CD4-positive, alpha-beta T cell treated with Interleukin-21 for 1 hour (primary cell): ENCODE measurements around the gene GRHL1.
"Not testable (repeated sequence)": the region's sequence is repeated elsewhere in the genome, so short reads cannot be mapped to it uniquely, and the experiment has no call there.

Experiments
- DNase-seq: peaks from one replicate; pipeline ENCODE4 v3.0.0-alpha.2; 2020

Gene GRHL1

DNA sequence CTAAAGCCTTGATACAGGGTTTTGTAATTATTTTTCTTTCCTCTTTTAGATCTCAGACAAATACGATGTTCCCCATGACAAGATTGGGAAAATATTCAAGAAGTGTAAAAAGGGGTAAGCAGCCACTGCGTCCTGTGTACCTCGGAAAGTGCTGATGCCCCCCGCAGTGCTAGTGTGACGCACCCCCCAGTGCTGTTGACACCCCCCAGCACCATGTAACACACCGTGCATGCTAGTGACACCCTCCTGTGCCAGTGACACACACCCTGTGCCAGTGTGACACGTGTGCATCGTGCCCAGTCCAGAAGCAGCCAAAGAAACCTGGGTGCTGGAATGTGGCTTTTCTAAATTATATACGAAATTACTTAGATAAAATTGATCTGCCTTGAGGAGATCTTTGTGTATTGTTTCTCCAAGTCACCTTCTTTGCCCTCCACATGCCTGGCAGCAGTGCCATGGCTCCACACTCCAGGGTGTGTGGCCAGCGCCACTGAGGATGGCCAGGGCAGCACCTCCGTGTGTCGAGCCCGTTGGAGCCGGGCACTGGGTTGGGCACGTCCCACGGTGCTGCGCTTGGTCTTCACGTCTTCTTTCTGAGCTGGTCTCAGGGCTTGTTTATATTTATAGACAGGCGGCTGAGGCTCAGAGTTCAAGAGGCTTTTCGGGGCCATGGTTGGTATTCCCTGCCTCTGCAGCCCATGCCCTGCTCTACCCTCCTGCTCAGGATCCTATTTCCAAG lies 47.6 kb downstream of the GRHL1 start:
- no peak for DNase-seq

DNA sequence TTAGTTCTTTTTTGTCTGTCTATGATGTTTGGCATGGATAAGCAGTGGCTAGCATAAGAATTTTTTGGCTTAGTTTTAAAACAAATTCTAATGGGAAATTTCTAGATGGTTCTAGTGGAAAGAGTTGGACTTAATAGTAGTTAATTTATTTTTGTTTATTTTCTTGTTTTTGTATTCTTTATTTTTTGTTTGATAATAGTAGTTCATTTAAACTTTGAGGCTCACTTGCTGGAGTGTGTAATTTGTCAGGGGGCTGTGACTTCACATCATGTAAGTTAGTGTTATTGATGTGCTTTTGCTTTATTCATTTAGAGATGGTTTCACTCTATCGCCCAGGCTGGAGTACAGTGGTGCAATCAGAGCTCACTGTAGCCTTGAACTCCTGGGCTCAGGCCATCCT lies 48.2 kb downstream of the GRHL1 start:
- DNase-seq, result no peak

DNA sequence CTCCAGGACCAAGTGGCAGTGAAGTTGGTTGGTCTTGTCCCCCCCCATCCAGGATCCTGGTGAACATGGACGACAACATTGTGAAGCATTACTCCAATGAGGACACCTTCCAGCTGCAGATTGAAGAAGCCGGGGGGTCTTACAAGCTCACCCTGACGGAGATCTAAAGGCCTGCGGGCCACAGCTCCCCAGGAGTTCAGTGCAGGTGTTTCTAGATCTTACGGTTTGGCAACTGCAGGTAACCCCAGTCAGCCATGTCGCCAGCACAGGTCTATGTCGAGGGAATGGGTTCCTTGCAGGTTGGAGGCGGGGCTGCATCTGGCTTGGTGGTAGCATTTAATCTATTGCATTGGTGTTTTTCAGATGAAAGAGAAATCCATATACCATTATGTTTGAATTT lies 49.0 kb downstream of the GRHL1 start:
- no peak for DNase-seq

DNA sequence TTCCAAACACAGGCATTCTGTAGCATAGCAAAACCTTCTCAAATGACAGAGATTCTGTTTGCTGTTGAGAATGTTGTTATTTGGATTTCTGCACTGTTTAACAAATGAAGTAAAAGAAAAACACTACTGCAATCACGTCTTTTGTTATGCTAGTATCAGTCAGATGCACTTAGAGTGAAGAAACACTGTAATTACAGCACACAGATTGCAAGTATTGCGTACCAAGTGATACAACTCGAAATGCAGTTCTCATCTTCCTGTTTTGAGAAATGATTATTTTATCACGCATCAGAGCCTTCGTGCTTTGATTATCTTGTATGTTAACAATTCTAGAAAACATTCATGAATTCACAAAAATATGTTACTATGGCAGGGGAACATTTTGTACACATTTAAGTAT lies 50.1 kb downstream of the GRHL1 start:
- DNase-seq, result no peak

DNA sequence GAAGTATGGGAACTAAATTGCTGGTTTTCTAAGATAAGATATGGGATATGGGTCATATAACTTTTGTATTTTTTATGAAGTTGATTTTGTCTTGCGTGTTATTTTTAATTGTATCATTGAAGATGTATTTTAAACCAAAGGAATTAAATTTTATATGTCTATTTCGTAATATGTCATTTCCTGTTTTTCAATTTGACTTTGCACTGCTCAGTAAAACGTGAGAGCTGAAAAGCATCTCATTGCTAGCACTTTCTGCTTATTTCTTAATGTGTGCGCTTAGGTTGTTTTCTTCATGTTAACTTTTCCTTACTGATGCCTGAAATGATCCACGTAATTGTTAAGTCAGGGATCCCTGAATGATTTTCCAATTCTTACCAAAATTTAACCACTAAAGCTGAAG lies 50.6 kb downstream of the GRHL1 start:
- no peak for DNase-seq

DNA sequence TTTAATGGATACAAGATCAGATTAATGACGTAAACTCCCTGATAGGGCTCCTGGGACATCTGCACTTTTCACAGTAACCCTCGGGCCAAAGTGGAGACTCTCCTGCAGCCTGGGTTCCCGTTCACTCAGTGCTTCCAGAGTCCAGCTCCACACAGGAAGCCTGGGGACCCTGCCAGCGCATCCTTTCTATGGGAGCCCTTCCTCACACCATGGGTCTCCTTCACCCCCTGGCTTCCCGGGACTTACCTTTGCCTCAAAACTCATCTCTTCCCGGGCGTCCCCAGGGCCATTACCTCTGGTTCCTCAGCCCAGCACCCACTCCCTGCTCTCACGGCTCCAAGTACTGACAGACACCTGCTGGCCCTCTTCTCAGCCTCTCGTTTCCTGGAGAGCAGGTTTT lies 51.2 kb downstream of the GRHL1 start:
- DNase-seq, result no peak

DNA sequence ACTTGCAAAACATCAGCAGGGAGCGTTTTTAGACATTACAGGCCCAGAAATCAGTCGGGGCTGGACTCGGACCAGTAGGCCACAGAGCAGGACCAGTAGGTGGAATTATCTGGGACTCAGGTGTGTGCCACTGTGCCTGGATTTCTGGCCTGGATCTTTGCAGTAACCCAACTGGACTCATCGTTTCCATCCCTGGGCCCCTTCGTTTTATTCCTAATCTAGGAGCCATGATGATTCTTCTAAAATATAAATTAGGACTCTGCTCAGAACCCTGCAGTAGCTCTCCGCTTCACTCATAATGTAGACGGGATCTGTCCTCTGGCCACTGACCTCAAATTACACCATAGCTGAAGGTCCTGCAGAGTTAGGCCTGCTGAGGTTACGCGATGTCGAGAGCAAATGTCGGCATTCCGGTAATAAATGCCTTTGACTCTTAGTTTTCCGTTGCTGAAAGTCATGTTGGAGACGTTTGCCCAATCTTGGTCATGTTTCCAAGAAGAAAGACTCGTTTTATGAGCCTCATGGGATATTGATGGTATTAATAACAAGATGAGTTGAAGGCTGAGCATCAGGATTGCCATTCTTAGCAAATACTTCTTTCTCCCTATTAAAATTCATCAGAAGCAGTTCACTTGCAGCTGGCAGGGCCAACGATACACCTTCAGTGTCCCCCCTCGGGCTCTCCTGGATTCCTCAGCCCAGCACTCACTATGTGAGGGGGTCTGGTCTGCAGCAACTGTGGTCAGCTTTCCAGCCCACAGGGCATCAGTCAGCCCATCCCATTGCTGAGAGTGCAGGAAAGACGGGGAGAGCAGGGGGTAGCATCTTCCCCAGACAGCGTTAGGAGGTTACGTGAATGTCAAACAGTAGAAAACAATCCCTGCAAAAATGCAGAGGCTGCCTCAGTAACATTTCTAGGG lies 52.0 kb downstream of the GRHL1 start:
- DNase-seq, result no peak

DNA sequence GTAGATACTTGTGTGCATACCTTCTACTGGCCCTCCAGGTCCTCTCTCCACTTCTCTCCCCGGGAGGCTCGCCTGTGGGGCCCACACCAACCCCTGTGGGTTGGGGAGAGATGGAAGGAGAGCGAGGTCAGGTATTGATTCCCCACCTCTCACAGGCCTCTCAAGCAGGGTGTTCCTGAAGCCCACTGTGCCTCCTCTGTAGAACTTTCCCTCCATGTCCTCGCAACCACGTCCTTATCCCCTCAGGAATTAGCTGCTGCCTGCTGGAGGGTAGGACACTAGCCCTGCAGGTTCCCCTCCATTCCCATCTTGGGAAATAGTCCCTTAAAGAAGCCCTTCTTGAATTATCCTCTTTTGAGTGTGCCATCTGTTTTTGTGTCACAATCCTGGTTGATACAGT lies 52.9 kb downstream of the GRHL1 start:
- DNase-seq, result no peak

DNA sequence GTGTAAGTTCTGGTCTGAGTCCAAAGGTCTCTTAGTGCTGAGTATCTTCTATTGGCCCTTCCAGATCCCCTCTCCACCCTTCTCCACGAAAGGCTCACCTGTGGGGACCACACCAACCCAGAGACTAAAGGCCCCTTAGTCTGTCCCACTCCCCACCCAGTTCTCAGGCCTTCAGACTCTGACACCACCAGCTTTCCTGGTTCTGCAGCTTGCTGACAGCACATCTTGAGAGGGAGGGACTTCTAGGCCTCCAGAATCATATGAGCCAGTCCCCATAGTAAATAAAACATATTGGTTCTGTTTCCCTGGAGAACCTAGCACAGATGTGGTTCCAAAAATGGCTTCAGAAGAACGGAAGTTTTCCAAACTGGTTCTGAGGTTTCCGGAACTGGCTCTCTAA lies 53.3 kb downstream of the GRHL1 start:
- DNase-seq, result no peak

DNA sequence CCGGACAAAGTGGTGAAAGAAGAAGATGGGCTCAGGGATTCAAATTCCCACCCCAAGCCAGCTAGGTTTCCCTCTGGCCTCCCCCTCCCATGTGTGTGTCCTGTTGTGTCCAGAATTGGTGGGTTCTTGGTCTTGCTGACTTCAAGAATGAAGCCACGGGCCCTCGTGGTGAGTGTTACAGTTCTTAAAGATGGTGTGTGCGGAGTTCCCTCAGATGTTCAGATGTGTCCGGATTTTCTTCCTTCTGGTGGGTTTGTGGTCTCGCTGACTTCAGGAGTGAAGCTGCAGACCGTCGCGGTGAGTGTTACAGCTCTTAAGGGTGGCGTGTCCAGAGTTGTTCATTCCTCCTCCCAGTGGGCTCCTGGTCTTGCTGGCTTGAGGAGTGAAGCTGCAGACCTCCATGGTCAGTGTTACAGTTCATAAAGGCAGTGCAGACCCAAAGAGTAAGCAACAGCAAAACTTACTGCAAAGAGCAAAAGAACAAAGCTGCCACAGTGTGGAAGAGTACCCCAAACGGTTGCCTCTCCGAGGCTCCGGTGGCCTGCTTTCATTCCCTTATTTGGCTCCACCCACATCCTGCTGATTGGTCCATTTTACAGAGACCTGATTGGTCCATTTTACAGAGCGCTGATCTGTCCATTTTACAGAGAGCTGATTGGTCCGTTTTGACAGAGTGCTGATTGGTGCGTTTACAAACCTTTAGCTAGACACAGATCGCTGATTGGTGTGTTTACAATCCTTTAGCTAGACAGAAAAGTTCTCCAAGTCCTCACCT lies 54.2 kb downstream of the GRHL1 start:
- DNase-seq, result no peak

DNA sequence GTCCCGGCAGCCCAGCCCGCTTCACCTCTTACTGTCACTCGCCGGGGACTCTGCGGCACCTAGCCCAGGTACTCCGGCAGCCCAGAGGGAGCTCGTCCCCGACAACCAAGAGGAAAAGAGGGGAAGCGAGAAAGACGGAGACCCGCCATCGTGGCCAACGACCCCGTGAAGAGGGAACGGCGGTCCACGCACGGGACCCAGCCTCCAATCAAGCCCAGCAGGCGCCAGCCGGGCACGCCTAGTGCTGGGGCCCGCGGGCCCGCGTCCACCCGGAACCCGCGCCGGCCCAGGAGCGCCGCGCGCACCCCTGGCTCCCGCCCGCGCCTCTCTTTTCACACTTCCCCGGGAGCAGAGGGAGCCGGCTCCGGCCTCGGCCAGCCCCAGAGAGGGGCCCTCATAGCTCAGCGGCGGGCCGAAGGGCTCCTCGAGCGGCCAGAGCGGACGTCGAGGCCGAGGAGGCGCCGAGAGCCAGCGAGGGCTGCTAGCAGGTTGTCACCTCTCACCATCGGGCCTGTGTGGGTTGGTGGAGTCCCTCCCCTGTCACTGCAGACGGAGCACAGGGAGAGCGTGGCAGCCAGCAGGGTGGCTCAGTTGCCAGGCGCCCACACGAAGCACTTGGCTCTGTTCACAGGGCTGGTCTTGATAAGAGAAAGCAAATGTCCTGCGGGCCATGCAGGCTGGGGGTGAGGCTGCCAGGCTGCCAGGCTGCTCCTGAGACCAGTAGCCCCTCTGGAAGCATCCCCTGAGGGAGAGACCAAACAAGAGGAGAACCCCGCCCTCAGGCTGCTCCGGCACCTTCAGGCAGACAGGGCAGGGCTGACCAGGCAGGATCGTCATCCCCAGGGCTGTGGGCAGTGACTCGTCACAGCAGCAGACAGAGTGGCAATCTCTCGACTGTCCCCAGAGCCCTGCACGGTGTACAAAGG lies 55.0 kb downstream of the GRHL1 start:
- no peak for DNase-seq

DNA sequence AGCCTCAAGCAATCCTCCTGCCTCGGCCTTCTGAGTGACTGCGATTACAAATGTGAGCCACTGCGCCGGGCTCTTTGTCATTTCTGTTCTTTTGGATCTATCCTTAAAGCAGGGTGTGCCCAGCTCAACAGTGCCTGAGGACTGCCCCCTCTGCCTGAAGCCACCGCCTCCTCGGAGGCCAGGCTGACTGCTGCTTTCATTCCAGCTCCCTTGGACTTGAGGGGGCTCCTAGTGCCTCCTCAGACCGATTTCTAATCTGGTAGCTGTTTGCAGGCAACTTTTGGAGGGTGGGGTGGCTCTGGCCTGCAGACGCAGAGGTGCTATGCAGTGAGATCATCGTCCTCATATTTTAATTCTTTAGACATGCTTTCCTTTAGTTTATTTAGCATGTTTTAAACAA lies 55.9 kb downstream of the GRHL1 start:
- no peak for DNase-seq

DNA sequence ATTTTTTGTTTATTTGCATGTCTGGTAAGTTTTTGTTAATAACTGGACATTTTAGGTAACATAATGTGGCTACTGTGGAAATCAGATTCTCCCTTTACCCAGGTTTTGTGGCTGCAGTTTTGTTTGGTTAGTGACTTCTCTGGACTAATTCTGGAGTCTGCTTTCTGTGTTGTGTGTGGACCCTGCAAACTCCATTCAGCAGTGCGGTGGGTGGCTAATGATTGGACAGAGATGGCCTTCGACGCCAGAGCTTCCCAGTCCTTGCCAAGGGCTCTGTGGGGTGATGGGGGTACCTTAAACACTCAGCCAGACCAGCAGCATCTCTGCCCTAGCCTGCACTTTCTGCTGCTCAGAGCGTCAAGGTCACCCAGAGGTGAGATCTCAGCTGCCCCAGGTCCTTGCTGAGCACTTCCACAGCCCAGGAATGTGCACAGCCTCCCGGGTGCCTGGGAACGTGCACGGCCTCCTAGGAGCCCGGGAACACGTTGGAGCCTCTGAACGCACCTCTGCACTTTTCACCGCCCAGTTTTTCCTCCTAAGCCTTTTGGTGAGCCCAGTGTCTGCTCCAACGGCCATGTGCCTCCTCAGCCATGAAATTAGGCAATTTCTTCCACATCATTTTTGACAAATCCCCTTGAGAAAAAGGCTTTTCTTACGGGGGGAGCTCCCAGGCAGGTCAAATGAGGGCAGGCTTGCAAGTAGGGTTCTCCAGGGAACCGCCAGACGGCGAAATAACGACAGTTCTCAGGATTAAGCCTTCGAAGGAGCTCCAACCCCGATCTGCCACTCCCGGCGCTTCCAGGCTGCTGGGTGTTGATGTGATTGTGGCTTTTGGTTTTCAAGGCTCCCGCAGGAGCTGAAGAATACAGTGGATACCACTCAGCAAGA lies 56.7 kb downstream of the GRHL1 start:
- DNase-seq, result no peak

DNA sequence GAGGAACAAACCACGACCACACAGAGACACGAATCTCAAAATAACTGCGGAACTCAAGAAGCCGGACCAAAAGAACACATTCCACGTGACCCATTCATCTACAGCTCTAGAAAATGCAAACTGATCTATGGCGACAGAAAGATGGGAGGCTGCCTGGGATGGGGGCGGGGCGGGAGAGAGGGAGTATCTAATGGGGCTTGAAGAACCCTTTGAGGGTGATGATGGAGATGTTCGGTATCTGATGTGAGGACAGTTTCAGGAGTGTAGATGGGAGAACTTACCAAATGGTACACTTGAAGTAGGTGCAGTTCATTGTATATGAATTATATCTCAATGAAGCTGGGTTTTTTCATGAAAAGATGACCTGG lies 57.3 kb downstream of the GRHL1 start:
- no peak for DNase-seq

DNA sequence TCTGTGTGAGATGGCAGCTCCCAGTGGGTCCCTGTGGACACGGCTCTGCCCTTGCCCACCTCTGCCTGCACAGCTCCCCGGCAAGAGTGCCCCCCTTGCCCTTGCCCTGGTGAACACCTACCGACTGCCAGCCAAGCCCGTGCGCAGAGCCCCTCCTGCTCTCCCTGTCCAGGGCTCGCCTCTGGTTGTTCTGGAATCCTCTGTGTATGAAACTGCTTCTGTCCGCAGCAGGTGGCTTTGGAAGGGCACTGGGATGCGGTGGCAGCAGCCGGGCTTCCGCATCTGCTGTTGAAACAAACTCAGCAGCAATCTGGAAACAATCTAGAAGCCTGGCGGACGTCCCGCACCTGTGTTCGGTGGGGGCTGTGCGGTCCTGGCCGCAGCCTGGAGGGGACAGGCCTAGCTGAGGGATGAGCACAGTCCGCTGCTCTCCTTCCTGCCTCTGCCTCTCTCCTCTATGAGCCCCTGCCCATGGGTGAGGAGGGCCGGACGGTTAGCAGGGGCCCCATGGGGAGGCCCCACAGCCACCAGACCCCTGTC lies 57.8 kb downstream of the GRHL1 start:
- no peak for DNase-seq

DNA sequence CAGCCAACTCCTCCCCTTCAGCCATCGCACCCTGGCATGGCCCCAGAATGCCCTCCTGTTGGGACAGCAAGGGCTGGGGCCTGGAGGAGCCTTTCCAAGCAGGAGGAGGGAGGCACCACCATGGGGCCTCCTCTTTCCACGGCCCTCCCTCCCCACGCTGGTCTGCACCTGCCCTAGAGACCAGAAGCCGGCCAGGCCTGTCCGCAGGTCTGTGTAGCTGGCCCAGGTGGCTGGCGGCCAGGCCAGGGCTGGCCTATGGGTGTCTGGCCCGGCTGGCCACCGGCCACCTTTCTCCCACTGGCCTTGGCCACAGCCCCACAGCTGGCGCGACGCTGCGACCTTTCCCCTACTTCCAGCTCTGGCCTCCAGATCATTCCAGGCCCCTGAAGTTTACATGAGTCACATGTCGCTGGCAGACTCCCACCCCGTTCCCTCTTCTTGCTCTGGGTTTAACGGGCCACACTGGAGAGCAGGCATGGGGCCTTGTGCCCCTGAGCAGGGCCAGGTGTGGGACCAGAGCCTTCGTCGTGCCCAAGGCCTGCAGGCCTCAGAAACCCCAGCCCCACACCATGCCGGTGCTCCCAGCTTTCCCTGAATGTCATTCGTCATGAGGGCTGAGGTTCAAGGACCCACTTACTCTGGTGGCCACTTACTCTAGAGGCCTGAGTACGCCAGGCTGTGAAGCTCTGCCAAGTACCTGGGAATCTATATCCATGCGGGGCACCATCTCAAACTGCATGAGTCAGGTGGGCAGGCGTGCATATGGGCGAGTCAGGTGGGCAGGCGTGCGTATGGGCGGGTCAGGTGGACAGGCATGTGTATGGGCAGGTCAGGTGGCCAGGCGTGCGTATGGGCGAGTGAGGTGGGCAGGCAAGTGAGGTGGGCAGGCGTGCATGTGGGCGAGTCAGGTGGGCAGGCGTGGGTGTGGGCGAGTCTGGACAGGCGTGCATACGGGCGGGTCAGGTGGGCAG lies 58.6 kb downstream of the GRHL1 start:
- no peak for DNase-seq

DNA sequence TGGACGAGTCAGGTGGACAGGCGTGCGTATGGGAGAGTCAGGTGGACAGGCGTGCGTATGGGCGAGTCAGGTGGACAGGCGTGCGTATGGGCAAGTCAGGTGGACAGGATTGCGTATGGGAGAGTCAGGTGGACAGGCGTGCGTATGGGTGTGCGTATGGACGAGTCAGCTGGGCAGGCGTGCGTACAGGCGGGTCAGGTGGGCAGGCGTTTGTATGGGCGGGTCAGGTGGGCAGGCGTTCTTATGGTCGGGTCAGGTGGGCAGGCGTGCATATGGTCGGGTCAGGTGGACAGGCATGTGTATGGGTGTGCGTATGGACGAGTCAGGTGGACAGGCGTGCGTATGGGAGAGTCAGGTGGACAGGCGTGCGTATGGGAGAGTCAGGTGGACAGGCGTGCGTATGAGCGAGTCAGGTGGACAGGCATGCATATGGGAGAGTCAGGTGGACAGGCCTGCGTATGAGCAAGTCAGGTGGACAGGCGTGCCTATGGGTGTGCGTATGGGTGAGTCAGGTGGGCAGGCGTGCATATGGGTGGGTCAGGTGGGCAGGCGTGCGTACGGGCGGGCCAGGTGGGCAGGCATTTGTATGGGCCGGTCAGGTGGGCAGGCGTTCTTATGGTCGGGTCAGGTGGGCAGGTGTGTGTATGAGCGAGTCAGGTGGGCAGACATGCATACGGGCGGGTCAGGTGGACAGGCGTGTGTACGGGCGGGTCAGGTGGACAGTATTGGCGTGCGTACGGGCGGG lies 59.5 kb downstream of the GRHL1 start:
- not testable (repeated sequence) for DNase-seq

DNA sequence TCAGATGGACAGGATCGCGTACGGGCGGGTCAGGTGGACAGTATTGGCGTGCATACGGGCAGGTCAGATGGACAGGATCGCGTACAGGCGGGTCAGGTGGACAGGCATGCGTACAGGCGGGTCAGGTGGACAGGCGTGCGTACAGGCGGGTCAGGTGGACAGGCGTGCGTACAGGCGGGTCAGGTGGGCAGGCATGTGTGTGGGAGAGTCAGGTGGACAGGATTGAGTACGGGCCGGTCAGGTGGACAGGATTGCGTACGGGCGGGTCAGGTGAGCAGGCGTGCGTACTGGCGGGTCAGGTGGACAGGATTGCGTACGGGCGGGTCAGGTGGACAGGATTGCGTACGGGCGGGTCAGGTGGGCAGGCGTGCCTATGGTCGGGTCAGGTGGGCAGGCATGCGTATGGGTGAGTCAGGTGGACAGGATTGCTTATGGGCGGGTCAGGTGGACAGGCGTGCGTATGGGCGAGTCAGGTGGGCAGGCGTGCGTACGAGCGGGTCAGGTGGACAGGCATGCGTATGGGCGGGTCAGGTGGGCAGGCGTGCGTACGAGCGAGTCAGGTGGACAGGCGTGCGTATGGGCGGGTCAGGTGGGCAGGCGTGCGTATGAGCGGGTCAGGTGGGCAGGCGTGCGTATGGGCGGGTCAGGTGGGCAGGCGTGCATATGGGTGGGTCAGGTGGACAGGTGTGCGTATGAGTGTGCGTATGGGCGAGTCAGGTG lies 60.3 kb downstream of the GRHL1 start:
- DNase-seq, result not testable (repeated sequence)
